Adrenal gland (tissue), 5 donors: ENCODE data around the gene GADD45G.

Source experiments
- CTCF ChIP-seq, 6 experiments: fragments of 450-650 bp in 4 of 6; fragments of 200-600 bp in 2 of 6; sonication (generic) in 1 of 6; IDR thresholded peaks; 1 replicate in 5 of 6; 2 replicates in 1 of 6; pipeline versions ENCODE4 v1.5.1 to v1.8.0; 2016 to 2021; ENCODE audit warnings: antibody characterized with exemption in 6 of 6, mild to moderate bottlenecking in 2 of 6, moderate library complexity in 1 of 6
- POLR2A ChIP-seq, 2 donors: fragments of 450-650 bp; IDR thresholded peaks; one replicate each; pipeline ENCODE4 v1.6.1; 2017; ENCODE audit warnings: antibody characterized with exemption in 2 of 2, mild to moderate bottlenecking in 2 of 2, moderate library complexity in 1 of 2
- donor health status: DM: no; HTN: no; CAD: no.

GRCh38 chr9:89632736-89633135, 27.9 kb downstream of the GADD45G start:
- TF ChIP-seq CTCF (IDR thresholded peaks at IDR 0.05) (no peak), POLR2A (IDR thresholded peaks at IDR 0.05) (no peak)
